Heart left ventricle (tissue), 13 donors: ENCODE results near the gene SSH2.

Source experiments
- POLR2A ChIP-seq, 2 donors: fragments of 450-650 bp; IDR thresholded peaks; one replicate each; pipeline ENCODE4 v1.6.1; 2017; ENCODE audit warnings: antibody characterized with exemption in 2 of 2, mild to moderate bottlenecking in 2 of 2, moderate library complexity in 2 of 2
- TF ChIP-seq, protein P1 (sequence below), 12 donors: fragments of 200-600 bp; sonication (generic) in 4 of 12; IDR thresholded peaks; one replicate each; pipeline versions ENCODE4 v1.5.0 to v1.8.0; 2018 to 2022; ENCODE audit warnings: antibody characterized with exemption in 12 of 12, mild to moderate bottlenecking in 5 of 12
- donor health status: ischemic (EF 13 %, LVEDD 7.1; RV severe dilation, severe dysfunction).
- donor health status: DM: no; HTN: yes; CAD: no.
- donor health status: DM: no; HTN: no; CAD: no.
- donor health status: ischemic (EF 25% LVEDD 6.9; RV normal size, moderate dysfunction).
- donor health status: ischemic (EF 25% LVEDD 5.7; RV mildly dilated, moderate dysfunction).
- donor health status: ischemic (EF 35%, LVEDD 5.7; RV mildly dilated, moderate dysfunction).
- donor health status: nonischemic (EF 11% LVEDD 7.7; RV severe dilation, severe dysfunction).
- donor health status: DM: yes; HTN: yes; CAD: no.
- donor health status: PGD.
- donor health status: ischemic (EF 29% LVEDD 5.4; RV normal size, mild dysfunction).
- donor health status: nonischemic (EF 23%, LVEDD 6.1; RV moderate dilation, normal function).

DNA sequence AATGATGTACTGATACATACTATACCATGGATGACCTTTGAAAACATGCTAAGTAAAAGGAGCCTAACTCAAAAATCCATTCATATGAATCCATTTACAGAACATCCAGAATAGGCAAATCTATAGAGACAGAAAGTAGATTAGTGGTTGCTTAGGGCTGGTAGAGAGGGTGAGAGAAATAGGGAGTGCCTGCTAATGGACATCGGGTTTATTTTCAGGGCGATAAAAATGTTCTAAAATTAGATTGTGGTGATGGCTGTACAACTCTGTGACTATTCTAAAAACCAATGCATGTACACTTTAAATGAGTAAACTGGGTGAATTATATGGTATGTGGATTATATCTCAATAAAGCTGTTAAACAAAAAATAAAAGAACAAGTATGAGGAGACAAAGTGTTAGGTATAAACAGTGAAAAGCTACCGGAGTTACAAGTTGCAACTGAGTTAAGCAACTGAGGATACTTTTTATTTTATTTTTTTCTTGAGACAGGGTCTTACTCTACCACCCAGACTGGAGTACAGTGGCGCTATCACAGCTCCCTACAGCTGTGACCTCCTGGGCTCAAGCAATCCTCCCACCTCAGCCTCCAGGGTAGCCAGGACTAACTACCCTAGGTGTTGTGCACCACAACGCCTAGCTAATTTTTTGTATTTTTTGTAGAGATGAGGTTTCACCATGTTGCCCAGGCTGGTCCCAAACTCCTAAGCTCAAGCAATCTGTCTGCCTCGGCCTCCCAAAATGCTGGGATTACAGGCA, 231.8 kb downstream of the SSH2 start:
- no peak for TF ChIP-seq POLR2A (IDR thresholded peaks at IDR 0.05)
- TF ChIP-seq, protein P1, sequence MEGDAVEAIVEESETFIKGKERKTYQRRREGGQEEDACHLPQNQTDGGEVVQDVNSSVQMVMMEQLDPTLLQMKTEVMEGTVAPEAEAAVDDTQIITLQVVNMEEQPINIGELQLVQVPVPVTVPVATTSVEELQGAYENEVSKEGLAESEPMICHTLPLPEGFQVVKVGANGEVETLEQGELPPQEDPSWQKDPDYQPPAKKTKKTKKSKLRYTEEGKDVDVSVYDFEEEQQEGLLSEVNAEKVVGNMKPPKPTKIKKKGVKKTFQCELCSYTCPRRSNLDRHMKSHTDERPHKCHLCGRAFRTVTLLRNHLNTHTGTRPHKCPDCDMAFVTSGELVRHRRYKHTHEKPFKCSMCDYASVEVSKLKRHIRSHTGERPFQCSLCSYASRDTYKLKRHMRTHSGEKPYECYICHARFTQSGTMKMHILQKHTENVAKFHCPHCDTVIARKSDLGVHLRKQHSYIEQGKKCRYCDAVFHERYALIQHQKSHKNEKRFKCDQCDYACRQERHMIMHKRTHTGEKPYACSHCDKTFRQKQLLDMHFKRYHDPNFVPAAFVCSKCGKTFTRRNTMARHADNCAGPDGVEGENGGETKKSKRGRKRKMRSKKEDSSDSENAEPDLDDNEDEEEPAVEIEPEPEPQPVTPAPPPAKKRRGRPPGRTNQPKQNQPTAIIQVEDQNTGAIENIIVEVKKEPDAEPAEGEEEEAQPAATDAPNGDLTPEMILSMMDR (IDR thresholded peaks at IDR 0.05), result no peak
